GM12891 (cell line): ENCODE results near the gene HIBADH.

ENCODE experiments used
- POLR2A ChIP-seq: IDR thresholded peaks from 2 replicates; pipeline ENCODE4 v1.6.1; 2011; ENCODE audit warnings: low read depth, low read length, control low read depth
- POLR2AphosphoS5 ChIP-seq: IDR thresholded peaks from 2 replicates; pipeline ENCODE4 v1.6.1; 2011; ENCODE audit warnings: low read depth, low read length, control low read depth
- POU2F2 ChIP-seq: IDR thresholded peaks from 2 replicates; pipeline ENCODE4 v1.6.1; 2011; ENCODE audit warnings: low read depth, mild to moderate bottlenecking, control low read depth, low read length, moderate library complexity
- SPI1 ChIP-seq: IDR thresholded peaks from 2 replicates; pipeline ENCODE4 v1.6.1; 2011; ENCODE audit warnings: low read depth, low read length, control low read depth
- TAF1 ChIP-seq: IDR thresholded peaks from 2 replicates; pipeline ENCODE4 v1.6.1; 2011; ENCODE audit warnings: low read depth, low read length, control low read depth

GRCh38 chr7:27652518-27652917, 10.2 kb downstream of the HIBADH start:
- TF ChIP-seq POLR2AphosphoS5 (no peak), SPI1 (no peak), POLR2A (no peak), TAF1 (no peak), POU2F2 (no peak)
